ENCODE measurements around the gene SCAF1. TPM values are rescaled to one million over a fixed set of nuclear protein-coding genes. Genes with fewer than 3 reads are reported as not detected.
A peak's percentile ranks its signal among the peaks of the same experiment; 100 is the strongest.

Gene SCAF1
- total RNA-seq, 6 experiments from 2014 or later = 14.6 to 33.0 (median 27.3) TPM

DNA sequence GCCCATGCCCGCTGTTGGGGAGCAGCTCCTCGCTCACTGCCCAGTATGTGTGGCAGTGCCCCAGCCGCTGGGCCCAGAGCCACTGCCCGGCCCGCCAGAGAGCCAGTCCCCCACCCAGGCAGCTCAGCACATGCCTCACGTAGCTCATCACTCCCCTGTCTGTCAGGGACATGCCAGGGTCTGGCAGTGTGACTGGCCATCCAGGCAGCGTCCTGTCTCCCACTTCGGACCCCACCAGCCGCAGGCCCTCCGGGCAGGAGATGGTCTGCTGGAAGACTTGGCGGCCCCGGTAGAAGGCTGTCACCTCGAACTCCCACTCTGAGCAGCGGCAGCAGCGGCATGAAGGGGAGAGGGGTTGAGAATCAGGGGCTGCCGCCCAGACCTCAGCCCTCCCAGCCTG is 20.0 kb downstream of the SCAF1 start:
- H3K4me1 ChIP-seq = peaks cover 0 to 14% (median 5%) of the 10 kb centered on the region in 4 donors
- DNase-seq (no peak), ATAC-seq (no peak)
- H3K27me3 ChIP-seq = no peaks in the 10 kb centered on the region
- H3K27ac ChIP-seq = no peak overlapping the region
- no peaks in the 10 kb centered on the region for H3K9me3 ChIP-seq
- no peak overlapping the region for H3K4me3 ChIP-seq
- H3K36me3 ChIP-seq = peaks cover 0 to 41% (median 11%) of the 10 kb centered on the region in 4 donors
- WGBS (ENCODE audit: insufficient coverage, low coverage, low lambda C conversion rate, missing lambda C conversion rate) = 80% methylated on average over 1 of the region's 16 CpGs
- intact Hi-C loops (cut with DNase I) = loop anchor here in 1 of 2 donors (10.0 kb wide), 1 partner anchor 67 kb away; the partner anchor contains the start of gene PRR12
- no peak for TF ChIP-seq POLR2A (IDR thresholded peaks at IDR 0.05)
- TF ChIP-seq, protein P1, sequence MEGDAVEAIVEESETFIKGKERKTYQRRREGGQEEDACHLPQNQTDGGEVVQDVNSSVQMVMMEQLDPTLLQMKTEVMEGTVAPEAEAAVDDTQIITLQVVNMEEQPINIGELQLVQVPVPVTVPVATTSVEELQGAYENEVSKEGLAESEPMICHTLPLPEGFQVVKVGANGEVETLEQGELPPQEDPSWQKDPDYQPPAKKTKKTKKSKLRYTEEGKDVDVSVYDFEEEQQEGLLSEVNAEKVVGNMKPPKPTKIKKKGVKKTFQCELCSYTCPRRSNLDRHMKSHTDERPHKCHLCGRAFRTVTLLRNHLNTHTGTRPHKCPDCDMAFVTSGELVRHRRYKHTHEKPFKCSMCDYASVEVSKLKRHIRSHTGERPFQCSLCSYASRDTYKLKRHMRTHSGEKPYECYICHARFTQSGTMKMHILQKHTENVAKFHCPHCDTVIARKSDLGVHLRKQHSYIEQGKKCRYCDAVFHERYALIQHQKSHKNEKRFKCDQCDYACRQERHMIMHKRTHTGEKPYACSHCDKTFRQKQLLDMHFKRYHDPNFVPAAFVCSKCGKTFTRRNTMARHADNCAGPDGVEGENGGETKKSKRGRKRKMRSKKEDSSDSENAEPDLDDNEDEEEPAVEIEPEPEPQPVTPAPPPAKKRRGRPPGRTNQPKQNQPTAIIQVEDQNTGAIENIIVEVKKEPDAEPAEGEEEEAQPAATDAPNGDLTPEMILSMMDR (IDR thresholded peaks at IDR 0.05) = no peak

DNA sequence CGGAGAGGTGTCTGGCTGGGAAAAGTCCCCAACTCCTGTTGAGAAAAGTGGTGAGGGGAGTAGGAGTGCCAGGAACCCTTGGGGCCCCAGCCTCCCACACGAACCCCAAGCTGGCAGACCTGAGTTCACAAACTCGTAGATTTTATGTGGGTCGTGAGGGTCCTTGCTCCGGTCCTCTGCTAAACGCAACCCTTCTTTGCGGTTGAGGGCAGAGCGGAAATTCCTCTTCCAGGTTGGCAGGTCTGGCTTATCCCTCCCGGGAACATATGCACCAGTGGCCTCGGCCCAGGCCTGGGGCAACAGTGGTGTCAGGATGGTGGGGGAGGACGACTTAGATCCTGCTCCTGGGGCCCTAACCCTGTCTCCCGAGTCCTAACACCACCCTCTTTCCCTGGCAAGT is 21.2 kb downstream of the SCAF1 start:
- 86% methylated on average over 5 of the region's 12 CpGs for WGBS (ENCODE audit: insufficient coverage, low coverage, low lambda C conversion rate, missing lambda C conversion rate)
- Histone ChIP-seq H3K36me3 (peaks cover 0 to 31% (median 7%) of the 10 kb centered on the region in 4 donors), H3K9me3 (no peaks in the 10 kb centered on the region), H3K4me1 (peaks cover 0 to 14% (median 5%) of the 10 kb centered on the region in 4 donors), H3K4me3 (no peak overlapping the region), H3K27ac (no peak overlapping the region), H3K27me3 (no peaks in the 10 kb centered on the region)
- no peak for TF ChIP-seq POLR2A (IDR thresholded peaks at IDR 0.05)
- TF ChIP-seq, protein P1 (IDR thresholded peaks at IDR 0.05) = no peak
- ATAC-seq (no peak), DNase-seq (no peak)
- intact Hi-C loops (cut with DNase I) = loop anchor here in 1 of 2 donors (10.0 kb wide), 1 partner anchor 68 kb away; the partner anchor contains the start of gene PRR12

DNA sequence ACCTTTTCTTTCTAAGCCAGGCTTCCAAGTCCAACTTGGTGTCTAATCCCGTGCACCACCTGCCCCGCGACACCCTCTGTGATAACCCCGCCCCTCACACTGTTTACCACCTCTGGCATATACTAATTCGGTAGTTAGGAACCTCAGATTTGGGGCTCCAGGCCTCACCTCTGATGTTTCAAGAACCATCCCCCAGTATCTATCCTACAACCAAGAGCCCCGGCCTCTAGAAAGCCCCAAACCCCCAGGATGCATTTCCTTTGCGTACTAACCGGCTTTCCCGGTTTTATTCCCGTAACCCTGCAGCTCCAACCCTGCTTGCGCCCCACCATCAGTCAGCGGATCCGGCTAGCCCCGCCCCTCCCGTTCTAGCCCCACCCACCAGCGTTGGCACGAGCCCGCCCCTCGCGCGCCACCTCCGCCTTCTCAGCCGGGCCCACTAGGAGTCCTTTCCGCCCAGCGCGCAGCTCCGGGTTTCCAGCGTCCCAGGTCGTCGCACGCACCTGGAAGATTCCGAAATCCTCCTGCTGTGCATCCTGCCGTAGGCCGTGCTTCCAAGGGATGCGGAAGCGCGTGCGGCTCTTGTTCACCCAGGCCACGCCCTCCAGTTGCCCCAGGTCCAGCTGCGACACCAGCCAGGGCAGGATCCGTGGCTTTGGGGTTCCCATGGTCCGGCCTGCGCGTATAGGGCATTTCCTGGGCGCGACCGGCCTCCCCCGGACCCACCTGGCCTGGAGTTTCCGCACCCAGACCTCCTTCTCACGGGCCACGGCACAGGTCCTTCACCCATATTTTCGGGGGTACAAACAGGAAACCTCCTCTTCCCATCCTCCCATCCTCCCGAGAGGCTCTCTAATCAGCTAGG is 22.4 kb downstream of the SCAF1 start:
- Histone ChIP-seq H3K27me3 (no peaks in the 10 kb centered on the region), H3K4me3 (peak overlapping the region; percentile 59 to 79 (median 68)), H3K27ac (peak overlapping the region; percentile 54 to 82 (median 67)), H3K9me3 (no peaks in the 10 kb centered on the region), H3K4me1 (peaks cover 0 to 14% (median 5%) of the 10 kb centered on the region in 4 donors), H3K36me3 (peaks cover 0 to 24% (median 7%) of the 10 kb centered on the region in 4 donors)
- under 1% methylated on average over 51 of the region's 53 CpGs for WGBS (ENCODE audit: insufficient coverage, low coverage, low lambda C conversion rate, missing lambda C conversion rate)
- ATAC-seq (peak; percentile 80 to 87 (median 86)), DNase-seq (peak; percentile 94 to 95 (median 95))
- TF ChIP-seq, protein P1 (IDR thresholded peaks at IDR 0.05) = peak in 2 of 4 donors; percentile 25 to 27
- TF ChIP-seq POLR2A (IDR thresholded peaks at IDR 0.05) = peak; percentile 61
- intact Hi-C loops (cut with DNase I) = loop anchor here in 1 of 2 donors (10.0 kb wide), 1 partner anchor 70 kb away; the partner anchor contains the start of gene PRR12

DNA sequence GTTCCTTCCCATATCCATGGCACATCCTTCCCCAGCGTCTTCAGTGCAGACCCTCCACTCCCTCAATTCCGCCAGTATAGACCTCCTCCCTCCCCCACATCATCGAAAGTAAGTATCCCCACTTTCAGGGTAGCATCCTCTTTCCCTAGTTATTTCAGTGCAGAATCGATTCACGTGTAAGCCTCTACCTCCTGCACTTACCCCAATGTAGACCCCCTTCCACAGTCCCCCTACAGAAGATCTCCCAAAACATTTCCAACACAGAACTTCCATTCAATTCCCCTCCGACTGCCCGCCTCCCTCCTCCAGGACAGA is 23.0 kb downstream of the SCAF1 start:
- DNase-seq = no peak
- TF ChIP-seq POLR2A (IDR thresholded peaks at IDR 0.05) = no peak
- TF ChIP-seq, protein P1 (IDR thresholded peaks at IDR 0.05) = no peak
- Histone ChIP-seq H3K9me3 (no peaks in the 10 kb centered on the region), H3K36me3 (peaks cover 0 to 21% (median 7%) of the 10 kb centered on the region in 4 donors), H3K4me1 (peaks cover 0 to 14% (median 5%) of the 10 kb centered on the region in 4 donors), H3K27ac (peak overlapping the region; percentile 54 to 82 (median 67)), H3K4me3 (peak overlapping the region; percentile 59 to 79 (median 68)), H3K27me3 (no peaks in the 10 kb centered on the region)
- ATAC-seq = no peak
- intact Hi-C loops (cut with DNase I) = loop anchor here in 1 of 2 donors (10.0 kb wide), 1 partner anchor 70 kb away; the partner anchor contains the start of gene PRR12
- WGBS (ENCODE audit: insufficient coverage, low coverage, low lambda C conversion rate, missing lambda C conversion rate) = 0% methylated on average over 7 of the region's 7 CpGs

Data from right lobe of liver (tissue), 6 donors.